GM23338 (cell line): Measurements from ENCODE around the gene ATP8A2. TPM values are rescaled to one million over a fixed set of nuclear protein-coding genes. Genes with fewer than 3 reads are reported as not detected.

Source experiments
- ATAC-seq: fragments of 200-7000 bp; cut with Tn5 transposase; 3 replicates; pipeline ENCODE4 v1.9.1; 2020
- DNase-seq: peaks from one replicate; pipeline ENCODE4 v3.0.0-alpha.2; 2015; ENCODE audit warnings: low spot score
- H2AFZ ChIP-seq: fragments of 200-600 bp; sonication (generic); 2 replicates; pipeline ENCODE4 v1.8.0; 2016; ENCODE audit warnings: antibody characterized with exemption, mild to moderate bottlenecking, moderate library complexity
- H3F3A ChIP-seq: fragments of 200-600 bp; sonication (generic); replicated peaks from 2 replicates; pipeline ENCODE4 v1.8.0; 2017; ENCODE audit warnings: antibody characterized with exemption, mixed run types, low read depth
- H3K27ac ChIP-seq: fragments of 200-600 bp; sonication (generic); 2 replicates; pipeline ENCODE4 v1.6.1; 2016; ENCODE audit warnings: low read depth
- H3K27me3 ChIP-seq: fragments of 200-600 bp; sonication (generic); 2 replicates; pipeline ENCODE4 v1.8.0; 2016; ENCODE audit warnings: mild to moderate bottlenecking, mixed run types, moderate library complexity; ENCODE audit not compliant: insufficient read depth
- H3K36me3 ChIP-seq: fragments of 200-600 bp; sonication (generic); 2 replicates; pipeline ENCODE4 v1.8.0; 2016; ENCODE audit warnings: mild to moderate bottlenecking; ENCODE audit not compliant: insufficient read depth
- H3K4me1 ChIP-seq: fragments of 200-600 bp; sonication (generic); 2 replicates; pipeline ENCODE4 v1.8.0; 2016; ENCODE audit warnings: mild to moderate bottlenecking, moderate library complexity; ENCODE audit not compliant: insufficient read depth
- H3K4me2 ChIP-seq: fragments of 200-600 bp; sonication (generic); 2 replicates; pipeline ENCODE4 v1.7.1; 2017; ENCODE audit warnings: mixed run types
- H3K4me3 ChIP-seq: fragments of 200-600 bp; sonication (generic); 2 replicates; pipeline ENCODE4 v1.6.1; 2016; ENCODE audit warnings: mixed run types
- H3K79me2 ChIP-seq: fragments of 200-600 bp; sonication (generic); replicated peaks from 2 replicates; pipeline ENCODE4 v1.8.0; 2017; ENCODE audit warnings: mild to moderate bottlenecking; ENCODE audit not compliant: insufficient read depth
- H3K9me2 ChIP-seq: fragments of 200-600 bp; sonication (generic); 2 replicates; pipeline ENCODE4 v1.8.0; 2017; ENCODE audit not compliant: insufficient read depth
- H4K20me1 ChIP-seq: fragments of 200-600 bp; sonication (generic); replicated peaks from 2 replicates; pipeline ENCODE4 v1.8.0; 2017; ENCODE audit warnings: mild to moderate bottlenecking; ENCODE audit not compliant: insufficient read depth
- H3K27ac Mint-ChIP-seq: 2 replicates; pipeline ENCODE4 v1.8.0; 2020; ENCODE audit warnings: inconsistent platforms, mild to moderate bottlenecking, moderate library complexity, mixed read lengths
- H3K27me3 Mint-ChIP-seq: 3 replicates; pipeline ENCODE4 v1.8.0; 2022; ENCODE audit warnings: low read depth, mild to moderate bottlenecking, moderate library complexity, mixed read lengths, inconsistent platforms; ENCODE audit not compliant: insufficient read depth, poor library complexity
- H3K36me3 Mint-ChIP-seq: 3 replicates; pipeline ENCODE4 v1.8.0; 2021; ENCODE audit warnings: low read depth, mild to moderate bottlenecking, inconsistent platforms, moderate library complexity, mixed read lengths
- H3K4me1 Mint-ChIP-seq: 3 replicates; pipeline ENCODE4 v1.8.0; 2020; ENCODE audit warnings: mild to moderate bottlenecking, inconsistent platforms, mixed read lengths
- H3K4me3 Mint-ChIP-seq: 3 replicates; pipeline ENCODE4 v1.8.0; 2021; ENCODE audit warnings: moderate library complexity, mild to moderate bottlenecking, inconsistent platforms, mixed read lengths
- H3K9me3 Mint-ChIP-seq: 3 replicates; pipeline ENCODE4 v1.8.0; 2020; ENCODE audit warnings: moderate library complexity, mild to moderate bottlenecking, inconsistent platforms, mixed read lengths
- CREB1 ChIP-seq: fragments of 250-450 bp; sonication (Bioruptor Pico); IDR thresholded peaks from 2 replicates; pipeline ENCODE4 v1.5.0; 2020; ENCODE audit warnings: low read depth, mild to moderate bottlenecking, moderate library complexity
- EZH2 ChIP-seq: fragments of 200-600 bp; sonication (generic); IDR thresholded peaks from one replicate; pipeline ENCODE4 v1.8.0; 2017; ENCODE audit warnings: antibody characterized with exemption, mild to moderate bottlenecking, low read depth; ENCODE audit not compliant: unreplicated experiment
- EZH2phosphoT487 ChIP-seq: fragments of 200-600 bp; sonication (generic); IDR thresholded peaks from one replicate; pipeline ENCODE4 v1.8.1; 2018; ENCODE audit warnings: antibody characterized with exemption; ENCODE audit not compliant: unreplicated experiment
- NANOG ChIP-seq: IDR thresholded peaks from 2 replicates; pipeline ENCODE4 v1.6.1; 2016; ENCODE audit warnings: antibody characterized with exemption, borderline replicate concordance
- POLR2AphosphoS5 ChIP-seq: IDR thresholded peaks from 2 replicates; pipeline ENCODE4 v1.6.1; 2016; ENCODE audit warnings: antibody characterized with exemption, low read depth
- STAT1 ChIP-seq: IDR thresholded peaks from one replicate; pipeline ENCODE4 v1.6.1; 2016; ENCODE audit warnings: antibody characterized with exemption; ENCODE audit not compliant: unreplicated experiment
- ZNF114 ChIP-seq: fragments of 250-450 bp; sonication (Bioruptor Pico); IDR thresholded peaks from 2 replicates; pipeline ENCODE4 v1.5.0; 2020; ENCODE audit warnings: mild to moderate bottlenecking, moderate library complexity
- ZNF331 ChIP-seq: fragments of 250-450 bp; sonication (Bioruptor Pico); IDR thresholded peaks from 2 replicates; pipeline ENCODE4 v1.5.0; 2020; ENCODE audit warnings: low read depth, mild to moderate bottlenecking, moderate library complexity
- polyA plus RNA-seq: library from polyadenylated mRNA; unstranded; fragments of >200 nt; fragmentation: Nextera tagmentation; extraction: Ambion mirVana; gene quantifications from 2 replicates; pipeline ENCODE4 v1.2.1, GENCODE V29; 2016
- total RNA-seq: library from RNA; depleted of rRNA; stranded (reverse); fragments of >200 nt; shearing (Covaris generic); gene quantifications from 2 replicates; pipeline ENCODE4 v1.2.3, GENCODE V29; 2014
- TF ChIP-seq, protein P1 (sequence below): IDR thresholded peaks from 2 replicates; pipeline ENCODE4 v1.6.1; 2016; ENCODE audit warnings: antibody characterized with exemption
- TF ChIP-seq, protein P2 (sequence below), 2 experiments: fragments of 200-600 bp in 1 of 2; sonication (generic) in 1 of 2; conservative IDR thresholded peaks; 2 replicates each; pipeline versions ENCODE4 v1.5.1 to v1.6.1; 2016 to 2017; ENCODE audit warnings: antibody characterized with exemption in 2 of 2, low read depth in 2 of 2, mild to moderate bottlenecking in 2 of 2, moderate library complexity in 1 of 2
- TF ChIP-seq, protein P3 (sequence below): fragments of 250-450 bp; sonication (Bioruptor Pico); IDR thresholded peaks from 2 replicates; pipeline ENCODE4 v1.5.0; 2020; ENCODE audit warnings: mild to moderate bottlenecking, moderate library complexity

Gene ATP8A2
- total and polyA plus RNA-seq, 2 experiments from 2014 or later = 5.7 to 8.8 TPM

DNA sequence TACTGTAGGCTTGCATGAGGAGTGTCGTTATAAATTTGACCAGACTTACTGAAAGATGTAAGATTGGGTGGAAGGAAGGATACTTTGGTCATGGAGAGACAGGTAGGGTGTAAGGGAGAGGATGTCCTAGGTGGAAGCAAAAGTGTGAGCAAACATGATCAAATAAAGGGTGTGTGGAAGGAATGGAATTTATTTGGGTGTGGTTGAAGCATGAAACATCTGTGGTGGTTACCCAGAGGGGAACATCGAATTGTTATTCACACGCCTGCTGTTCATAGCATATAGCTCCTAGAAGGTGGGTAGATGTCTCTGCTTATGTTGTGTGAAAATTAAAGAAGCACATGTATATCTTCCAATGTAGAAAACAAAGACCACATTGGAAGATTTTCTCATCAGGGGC is 157.7 kb downstream of the ATP8A2 start:
- ATAC-seq (no peak), DNase-seq (no peak)
- Histone ChIP-seq H3K4me2 (no peak overlapping the region), H3K27me3 (no peaks in the 10 kb centered on the region), H3K79me2 (no peaks in the 10 kb centered on the region), H3K27ac (no peak overlapping the region), H3K4me3 (no peak overlapping the region), H2AFZ (no peak overlapping the region), H3F3A (no peaks in the 10 kb centered on the region), H3K4me1 (no peaks in the 10 kb centered on the region), H4K20me1 (no peaks in the 10 kb centered on the region; the same call in 1 of the 2 replicates), H3K9me2 (peaks cover 4% of the 10 kb centered on the region; the same call in 1 of the 2 replicates), H3K36me3 (no peaks in the 10 kb centered on the region)
- TF ChIP-seq, protein P1, sequence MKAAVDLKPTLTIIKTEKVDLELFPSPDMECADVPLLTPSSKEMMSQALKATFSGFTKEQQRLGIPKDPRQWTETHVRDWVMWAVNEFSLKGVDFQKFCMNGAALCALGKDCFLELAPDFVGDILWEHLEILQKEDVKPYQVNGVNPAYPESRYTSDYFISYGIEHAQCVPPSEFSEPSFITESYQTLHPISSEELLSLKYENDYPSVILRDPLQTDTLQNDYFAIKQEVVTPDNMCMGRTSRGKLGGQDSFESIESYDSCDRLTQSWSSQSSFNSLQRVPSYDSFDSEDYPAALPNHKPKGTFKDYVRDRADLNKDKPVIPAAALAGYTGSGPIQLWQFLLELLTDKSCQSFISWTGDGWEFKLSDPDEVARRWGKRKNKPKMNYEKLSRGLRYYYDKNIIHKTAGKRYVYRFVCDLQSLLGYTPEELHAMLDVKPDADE = no peak
- TF ChIP-seq, protein P2, sequence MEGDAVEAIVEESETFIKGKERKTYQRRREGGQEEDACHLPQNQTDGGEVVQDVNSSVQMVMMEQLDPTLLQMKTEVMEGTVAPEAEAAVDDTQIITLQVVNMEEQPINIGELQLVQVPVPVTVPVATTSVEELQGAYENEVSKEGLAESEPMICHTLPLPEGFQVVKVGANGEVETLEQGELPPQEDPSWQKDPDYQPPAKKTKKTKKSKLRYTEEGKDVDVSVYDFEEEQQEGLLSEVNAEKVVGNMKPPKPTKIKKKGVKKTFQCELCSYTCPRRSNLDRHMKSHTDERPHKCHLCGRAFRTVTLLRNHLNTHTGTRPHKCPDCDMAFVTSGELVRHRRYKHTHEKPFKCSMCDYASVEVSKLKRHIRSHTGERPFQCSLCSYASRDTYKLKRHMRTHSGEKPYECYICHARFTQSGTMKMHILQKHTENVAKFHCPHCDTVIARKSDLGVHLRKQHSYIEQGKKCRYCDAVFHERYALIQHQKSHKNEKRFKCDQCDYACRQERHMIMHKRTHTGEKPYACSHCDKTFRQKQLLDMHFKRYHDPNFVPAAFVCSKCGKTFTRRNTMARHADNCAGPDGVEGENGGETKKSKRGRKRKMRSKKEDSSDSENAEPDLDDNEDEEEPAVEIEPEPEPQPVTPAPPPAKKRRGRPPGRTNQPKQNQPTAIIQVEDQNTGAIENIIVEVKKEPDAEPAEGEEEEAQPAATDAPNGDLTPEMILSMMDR (conservative IDR thresholded peaks at IDR 0.05; ENCODE audit: low read depth in 2 of 2) = no peak
- TF ChIP-seq ZNF114 (CRISPR knock-in tag) = no peak
- TF ChIP-seq POLR2AphosphoS5 = no peak
- Mint-ChIP-seq H3K9me3 (peaks cover 17% of the 10 kb centered on the region), H3K36me3 (peaks cover 7% of the 10 kb centered on the region; the same call in 2 of the 3 replicates), H3K4me3 (no peak overlapping the region), H3K27ac (no peak overlapping the region), H3K4me1 (no peaks in the 10 kb centered on the region), H3K27me3 (no peaks in the 10 kb centered on the region)

DNA sequence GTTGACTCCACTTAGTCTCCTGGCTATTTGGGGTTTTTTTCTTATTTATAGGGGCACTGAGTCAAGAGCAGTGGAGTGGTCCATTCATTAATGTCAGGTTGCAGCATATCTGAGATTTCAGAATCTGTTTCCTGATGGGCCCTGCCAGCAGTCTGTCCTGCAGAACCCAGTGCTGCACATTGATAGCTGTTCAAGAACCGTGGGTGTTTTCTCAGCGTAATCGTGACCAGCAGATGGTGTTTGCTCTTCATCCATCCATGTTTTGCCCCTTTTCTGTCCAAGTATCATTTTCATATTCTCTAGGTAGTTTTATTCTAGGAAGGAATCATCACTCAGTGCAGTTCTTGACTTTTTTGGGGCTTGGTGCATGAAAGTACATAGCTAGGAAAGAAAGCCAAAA is 166.5 kb downstream of the ATP8A2 start:
- Mint-ChIP-seq H3K4me3 (no peak overlapping the region), H3K4me1 (no peaks in the 10 kb centered on the region), H3K9me3 (no peaks in the 10 kb centered on the region), H3K27ac (no peak overlapping the region), H3K27me3 (peaks cover 4% of the 10 kb centered on the region), H3K36me3 (no peaks in the 10 kb centered on the region)
- DNase-seq (no peak), ATAC-seq (no peak)
- Histone ChIP-seq H3K9me2 (no peaks in the 10 kb centered on the region), H3K36me3 (no peaks in the 10 kb centered on the region), H3K4me3 (no peak overlapping the region), H3F3A (no peaks in the 10 kb centered on the region), H3K4me2 (no peak overlapping the region), H3K27me3 (no peaks in the 10 kb centered on the region), H3K27ac (no peak overlapping the region), H3K79me2 (no peaks in the 10 kb centered on the region), H3K4me1 (no peaks in the 10 kb centered on the region), H4K20me1 (no peaks in the 10 kb centered on the region), H2AFZ (no peak overlapping the region)
- TF ChIP-seq ZNF114 (CRISPR knock-in tag) (no peak), EZH2 (no peak), NANOG (no peak), CREB1 (no peak), EZH2phosphoT487 (no peak), ZNF331 (CRISPR knock-in tag) (no peak), POLR2AphosphoS5 (no peak), STAT1 (no peak)
- TF ChIP-seq, protein P3, sequence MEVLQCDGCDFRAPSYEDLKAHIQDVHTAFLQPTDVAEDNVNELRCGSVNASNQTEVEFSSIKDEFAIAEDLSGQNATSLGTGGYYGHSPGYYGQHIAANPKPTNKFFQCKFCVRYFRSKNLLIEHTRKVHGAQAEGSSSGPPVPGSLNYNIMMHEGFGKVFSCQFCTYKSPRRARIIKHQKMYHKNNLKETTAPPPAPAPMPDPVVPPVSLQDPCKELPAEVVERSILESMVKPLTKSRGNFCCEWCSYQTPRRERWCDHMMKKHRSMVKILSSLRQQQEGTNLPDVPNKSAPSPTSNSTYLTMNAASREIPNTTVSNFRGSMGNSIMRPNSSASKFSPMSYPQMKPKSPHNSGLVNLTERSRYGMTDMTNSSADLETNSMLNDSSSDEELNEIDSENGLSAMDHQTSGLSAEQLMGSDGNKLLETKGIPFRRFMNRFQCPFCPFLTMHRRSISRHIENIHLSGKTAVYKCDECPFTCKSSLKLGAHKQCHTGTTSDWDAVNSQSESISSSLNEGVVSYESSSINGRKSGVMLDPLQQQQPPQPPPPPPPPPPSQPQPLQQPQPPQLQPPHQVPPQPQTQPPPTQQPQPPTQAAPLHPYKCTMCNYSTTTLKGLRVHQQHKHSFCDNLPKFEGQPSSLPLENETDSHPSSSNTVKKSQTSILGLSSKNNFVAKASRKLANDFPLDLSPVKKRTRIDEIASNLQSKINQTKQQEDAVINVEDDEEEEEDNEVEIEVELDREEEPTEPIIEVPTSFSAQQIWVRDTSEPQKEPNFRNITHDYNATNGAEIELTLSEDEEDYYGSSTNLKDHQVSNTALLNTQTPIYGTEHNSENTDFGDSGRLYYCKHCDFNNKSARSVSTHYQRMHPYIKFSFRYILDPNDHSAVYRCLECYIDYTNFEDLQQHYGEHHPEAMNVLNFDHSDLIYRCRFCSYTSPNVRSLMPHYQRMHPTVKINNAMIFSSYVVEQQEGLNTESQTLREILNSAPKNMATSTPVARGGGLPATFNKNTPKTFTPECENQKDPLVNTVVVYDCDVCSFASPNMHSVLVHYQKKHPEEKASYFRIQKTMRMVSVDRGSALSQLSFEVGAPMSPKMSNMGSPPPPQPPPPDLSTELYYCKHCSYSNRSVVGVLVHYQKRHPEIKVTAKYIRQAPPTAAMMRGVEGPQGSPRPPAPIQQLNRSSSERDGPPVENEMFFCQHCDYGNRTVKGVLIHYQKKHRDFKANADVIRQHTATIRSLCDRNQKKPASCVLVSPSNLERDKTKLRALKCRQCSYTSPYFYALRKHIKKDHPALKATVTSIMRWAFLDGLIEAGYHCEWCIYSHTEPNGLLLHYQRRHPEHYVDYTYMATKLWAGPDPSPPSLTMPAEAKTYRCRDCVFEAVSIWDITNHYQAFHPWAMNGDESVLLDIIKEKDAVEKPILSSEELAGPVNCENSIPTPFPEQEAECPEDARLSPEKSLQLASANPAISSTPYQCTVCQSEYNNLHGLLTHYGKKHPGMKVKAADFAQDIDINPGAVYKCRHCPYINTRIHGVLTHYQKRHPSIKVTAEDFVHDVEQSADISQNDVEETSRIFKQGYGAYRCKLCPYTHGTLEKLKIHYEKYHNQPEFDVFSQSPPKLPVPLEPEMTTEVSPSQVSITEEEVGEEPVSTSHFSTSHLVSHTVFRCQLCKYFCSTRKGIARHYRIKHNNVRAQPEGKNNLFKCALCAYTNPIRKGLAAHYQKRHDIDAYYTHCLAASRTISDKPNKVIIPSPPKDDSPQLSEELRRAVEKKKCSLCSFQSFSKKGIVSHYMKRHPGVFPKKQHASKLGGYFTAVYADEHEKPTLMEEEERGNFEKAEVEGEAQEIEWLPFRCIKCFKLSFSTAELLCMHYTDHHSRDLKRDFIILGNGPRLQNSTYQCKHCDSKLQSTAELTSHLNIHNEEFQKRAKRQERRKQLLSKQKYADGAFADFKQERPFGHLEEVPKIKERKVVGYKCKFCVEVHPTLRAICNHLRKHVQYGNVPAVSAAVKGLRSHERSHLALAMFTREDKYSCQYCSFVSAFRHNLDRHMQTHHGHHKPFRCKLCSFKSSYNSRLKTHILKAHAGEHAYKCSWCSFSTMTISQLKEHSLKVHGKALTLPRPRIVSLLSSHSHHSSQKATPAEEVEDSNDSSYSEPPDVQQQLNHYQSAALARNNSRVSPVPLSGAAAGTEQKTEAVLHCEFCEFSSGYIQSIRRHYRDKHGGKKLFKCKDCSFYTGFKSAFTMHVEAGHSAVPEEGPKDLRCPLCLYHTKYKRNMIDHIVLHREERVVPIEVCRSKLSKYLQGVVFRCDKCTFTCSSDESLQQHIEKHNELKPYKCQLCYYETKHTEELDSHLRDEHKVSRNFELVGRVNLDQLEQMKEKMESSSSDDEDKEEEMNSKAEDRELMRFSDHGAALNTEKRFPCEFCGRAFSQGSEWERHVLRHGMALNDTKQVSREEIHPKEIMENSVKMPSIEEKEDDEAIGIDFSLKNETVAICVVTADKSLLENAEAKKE = no peak
- TF ChIP-seq, protein P2 (conservative IDR thresholded peaks at IDR 0.05; ENCODE audit: low read depth in 2 of 2) = no peak
